ENCODE results near the gene CCDC12.

- no peak for TF ChIP-seq CTCF (IDR thresholded peaks at IDR 0.05 in 2 of 3, conservative IDR thresholded peaks at IDR 0.05 in 1 of 3; ENCODE audit: borderline replicate concordance in 1 of 3, insufficient read depth in 1 of 3, low read depth in 2 of 3, low read length in 2 of 3)
- no peak for TF ChIP-seq POLR2AphosphoS5 (IDR thresholded peaks at IDR 0.05; ENCODE audit: low read depth, low read length)
- TF ChIP-seq RAD21 (IDR thresholded peaks at IDR 0.05; ENCODE audit: low read depth), result no peak
- TF ChIP-seq POLR2A (IDR thresholded peaks at IDR 0.05; ENCODE audit: borderline replicate concordance, extremely low read depth, insufficient read depth, insufficient read length), result no peak
- TF ChIP-seq EZH2 (IDR thresholded peaks at IDR 0.05), result no peak
- no peak for TF ChIP-seq REST (IDR thresholded peaks at IDR 0.05; ENCODE audit: low read depth)
- TF ChIP-seq SP1 (IDR thresholded peaks at IDR 0.05; ENCODE audit: low read depth), result no peak
- TF ChIP-seq EGR1 (IDR thresholded peaks at IDR 0.05; ENCODE audit: low read depth), result no peak
- no peak for TF ChIP-seq EZH2phosphoT487 (IDR thresholded peaks at IDR 0.05; ENCODE audit: borderline replicate concordance)
- no peak for TF ChIP-seq ZBTB33 (IDR thresholded peaks at IDR 0.05; ENCODE audit: extremely low read depth, insufficient replicate concordance, low read length)
- TF ChIP-seq JUND (IDR thresholded peaks at IDR 0.05), result no peak
- no peak for TF ChIP-seq MAX (IDR thresholded peaks at IDR 0.05)
Measured at GRCh38 chr3:46997453-46998091, 21.0 kb upstream of the CCDC12 start.
